ENCODE results near the gene CCDC24.

The CCDC24 gene

GRCh38 chr1:43947874-43948437 lies 43.4 kb upstream of the CCDC24 start:
- no peak for TF ChIP-seq ZFX (IDR thresholded peaks at IDR 0.05)
- TF ChIP-seq CTCF (conservative IDR thresholded peaks at IDR 0.05) = no peak
- peak overlapping the region; percentile 90 for H3K27ac ChIP-seq

DNA sequence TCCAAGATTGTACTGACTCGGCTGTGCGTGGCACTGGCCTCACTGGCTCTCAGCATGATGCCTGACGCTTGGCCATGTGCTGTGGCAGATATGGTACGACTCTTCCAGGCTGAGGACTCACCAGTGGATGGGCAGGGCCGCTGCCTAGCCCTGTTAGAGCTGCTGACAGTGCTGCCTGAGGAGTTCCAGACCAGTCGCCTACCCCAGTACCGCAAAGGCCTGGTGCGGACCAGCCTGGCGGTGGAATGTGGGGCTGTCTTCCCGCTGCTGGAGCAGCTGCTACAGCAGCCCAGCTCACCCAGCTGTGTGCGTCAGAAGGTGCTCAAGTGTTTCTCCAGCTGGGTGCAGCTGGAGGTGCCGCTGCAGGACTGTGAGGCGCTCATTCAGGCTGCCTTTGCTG lies 41.7 kb upstream of the CCDC24 start:
- TF ChIP-seq CTCF (conservative IDR thresholded peaks at IDR 0.05) = no peak
- TF ChIP-seq ZFX (IDR thresholded peaks at IDR 0.05) = no peak
- H3K27ac ChIP-seq = no peak overlapping the region

DNA sequence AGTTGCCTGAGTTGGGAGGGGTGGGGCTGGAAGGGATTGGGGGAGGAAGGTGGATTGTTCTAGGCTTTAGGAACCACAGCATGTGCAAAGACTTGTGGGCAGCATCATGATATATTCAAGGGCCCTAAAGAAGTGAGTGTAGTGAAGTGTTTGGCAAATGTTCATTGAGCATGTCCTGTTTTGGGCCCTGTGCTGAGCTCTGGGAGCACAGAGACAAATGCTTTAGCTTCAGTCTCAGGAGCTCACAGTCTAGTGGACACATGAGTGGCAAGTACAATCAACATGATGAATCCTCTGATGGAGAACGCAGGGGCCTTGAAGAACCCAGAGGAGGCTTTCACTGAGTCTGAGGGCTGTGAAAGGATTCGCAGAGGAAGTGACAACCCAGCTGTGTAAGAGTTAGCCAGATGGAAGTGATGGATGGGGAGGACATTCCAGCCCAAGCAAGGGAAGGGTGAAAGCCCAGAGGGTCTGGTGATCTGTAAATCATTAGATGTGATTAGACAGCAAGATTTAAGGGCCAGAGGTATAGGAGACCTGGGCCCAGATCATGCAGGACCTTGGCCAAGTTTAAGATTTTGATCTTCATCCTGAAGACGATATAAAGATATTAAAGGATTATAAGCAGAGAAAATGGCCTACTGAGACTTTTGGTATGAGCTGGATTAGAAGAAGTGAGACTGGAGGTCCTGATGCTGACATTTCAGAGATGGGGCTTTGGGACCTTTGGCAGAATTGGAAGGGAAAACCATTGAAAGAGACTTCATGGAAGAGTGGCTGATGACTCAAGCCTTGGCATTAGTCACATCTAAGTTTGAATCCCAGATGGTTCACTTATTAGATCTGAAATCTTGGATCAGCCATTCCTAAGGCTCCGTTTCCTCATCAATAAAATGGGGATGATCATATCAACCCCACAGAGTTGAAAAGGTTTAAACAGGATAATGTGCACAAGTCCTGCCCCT lies 40.1 kb upstream of the CCDC24 start:
- TF ChIP-seq CTCF (conservative IDR thresholded peaks at IDR 0.05) = no peak
- H3K27ac ChIP-seq = no peak overlapping the region

- TF ChIP-seq CTCF (conservative IDR thresholded peaks at IDR 0.05) (no peak), ZFX (IDR thresholded peaks at IDR 0.05) (no peak)
- no peak overlapping the region for H3K27ac ChIP-seq
Observed at GRCh38 chr1:43952731-43953346, 38.6 kb upstream of the CCDC24 start.

DNA sequence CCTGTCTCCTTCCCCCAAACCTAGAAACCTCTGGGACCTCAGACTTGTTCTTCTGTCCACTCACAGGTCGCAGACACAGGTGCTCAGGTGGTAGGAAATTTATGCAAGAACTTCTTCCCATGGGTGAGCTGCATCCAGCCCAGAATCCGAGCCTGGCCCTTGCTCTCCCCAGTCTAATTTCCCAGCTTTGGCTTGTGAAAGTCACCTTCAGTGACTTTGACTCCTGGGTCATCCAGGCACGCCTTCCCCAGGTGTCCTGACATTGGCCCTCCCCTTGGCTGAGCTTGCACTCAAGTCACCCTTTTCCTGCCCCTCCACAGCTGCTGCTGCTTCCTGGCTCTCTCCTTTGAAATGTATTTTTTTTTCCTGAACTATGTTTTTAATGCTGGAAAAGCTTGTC lies 38.0 kb upstream of the CCDC24 start:
- no peak for TF ChIP-seq ZFX (IDR thresholded peaks at IDR 0.05)
- no peak for TF ChIP-seq CTCF (conservative IDR thresholded peaks at IDR 0.05)
- no peak overlapping the region for H3K27ac ChIP-seq

- H3K27ac ChIP-seq = no peak overlapping the region
- TF ChIP-seq ZFX (IDR thresholded peaks at IDR 0.05) (no peak), CTCF (conservative IDR thresholded peaks at IDR 0.05) (no peak)
Observed at GRCh38 chr1:43954036-43954435, 37.4 kb upstream of the CCDC24 start.

- no peak for TF ChIP-seq CTCF (conservative IDR thresholded peaks at IDR 0.05)
- no peak for TF ChIP-seq ZFX (IDR thresholded peaks at IDR 0.05)
- H3K27ac ChIP-seq = no peak overlapping the region
Observed at GRCh38 chr1:43956234-43956633, 35.2 kb upstream of the CCDC24 start.
